Erythroblast (primary cell): Measurements from ENCODE around the gene TFAP2A.

ENCODE experiments used
- GATA1 ChIP-seq: IDR thresholded peaks from 2 replicates; pipeline ENCODE4 v1.6.1; 2011; ENCODE audit warnings: low read depth, mild to moderate bottlenecking, control low read depth, low read length, moderate library complexity
- POLR2A ChIP-seq: IDR thresholded peaks from 2 replicates; pipeline ENCODE4 v1.6.1; 2011; ENCODE audit warnings: mild to moderate bottlenecking, low read length

DNA sequence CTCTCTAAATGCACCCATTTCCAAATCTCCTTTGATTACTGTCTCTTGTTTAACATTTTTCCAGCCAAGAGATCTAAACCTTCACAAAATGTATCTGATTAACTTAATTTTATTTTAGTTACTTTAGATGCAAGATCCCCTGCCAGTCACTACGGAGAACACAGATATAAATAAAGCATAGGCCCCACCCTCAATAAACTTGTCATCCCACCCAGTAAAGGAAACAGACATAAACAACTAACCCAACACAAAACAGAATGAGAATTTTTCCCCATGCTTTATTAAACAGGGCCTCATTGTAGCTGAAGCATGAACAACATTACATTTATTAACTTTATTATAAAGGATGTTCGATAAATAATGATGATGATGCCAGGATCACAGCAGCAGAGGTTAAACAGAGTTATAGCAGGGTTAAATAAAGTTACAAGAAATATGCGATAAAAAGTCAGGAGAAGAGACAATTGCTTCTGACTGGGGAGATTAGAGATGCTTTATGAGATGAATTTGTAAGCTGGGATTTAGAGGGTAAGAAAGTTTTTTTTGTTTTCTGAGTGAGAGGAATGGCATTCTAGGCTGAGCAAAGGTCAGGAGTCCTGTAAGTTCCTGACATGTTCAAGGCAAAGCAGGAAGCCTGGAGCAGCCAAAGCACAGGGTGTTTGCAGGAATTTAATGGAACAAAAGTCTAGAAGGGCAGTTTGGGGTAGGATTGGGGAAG, 41.1 kb downstream of the TFAP2A start:
- no peak for TF ChIP-seq POLR2A
- TF ChIP-seq GATA1, result no peak
